Measurements from ENCODE around the gene DGCR8.

The DGCR8 gene

GRCh38 chr22:20039683-20040325 lies 40.2 kb upstream of the DGCR8 start:
- Histone ChIP-seq H3K4me3 (ENCODE audit: low read length) (no peak overlapping the region), H3K27me3 (ENCODE audit: control insufficient read depth, insufficient read depth, low read length) (no peaks in the 10 kb centered on the region), H3K9me3 (ENCODE audit: control insufficient read depth, low read depth, low read length) (no peaks in the 10 kb centered on the region), H3K36me3 (ENCODE audit: control insufficient read depth, low read depth, low read length) (no peaks in the 10 kb centered on the region), H3K9ac (ENCODE audit: low read length) (no peak overlapping the region), H3K4me1 (ENCODE audit: control insufficient read depth, low read depth, low read length) (no peaks in the 10 kb centered on the region), H3K27ac (ENCODE audit: low read length) (no peak overlapping the region)

- Histone ChIP-seq H3K4me1 (ENCODE audit: control insufficient read depth, low read depth, low read length) (no peaks in the 10 kb centered on the region), H3K9me3 (ENCODE audit: control insufficient read depth, low read depth, low read length) (no peaks in the 10 kb centered on the region), H3K9ac (ENCODE audit: low read length) (no peak overlapping the region), H3K27ac (ENCODE audit: low read length) (no peak overlapping the region), H3K4me3 (ENCODE audit: low read length) (no peak overlapping the region), H3K27me3 (ENCODE audit: control insufficient read depth, insufficient read depth, low read length) (no peaks in the 10 kb centered on the region), H3K36me3 (ENCODE audit: control insufficient read depth, low read depth, low read length) (no peaks in the 10 kb centered on the region)
These were observed 39.5 kb upstream of the DGCR8 start for GRCh38 chr22:20040327-20041200.

- no peaks in the 10 kb centered on the region for H3K27me3 ChIP-seq (ENCODE audit: control insufficient read depth, insufficient read depth, low read length)
- H3K27ac ChIP-seq (ENCODE audit: low read length) = no peak overlapping the region
- no peaks in the 10 kb centered on the region for H3K36me3 ChIP-seq (ENCODE audit: control insufficient read depth, low read depth, low read length)
- H3K9ac ChIP-seq (ENCODE audit: low read length) = no peak overlapping the region
- H3K4me3 ChIP-seq (ENCODE audit: low read length) = no peak overlapping the region
- no peaks in the 10 kb centered on the region for H3K4me1 ChIP-seq (ENCODE audit: control insufficient read depth, low read depth, low read length)
- H3K9me3 ChIP-seq (ENCODE audit: control insufficient read depth, low read depth, low read length) = no peaks in the 10 kb centered on the region
These were observed 36.7 kb upstream of the DGCR8 start for GRCh38 chr22:20043057-20043996.

- Histone ChIP-seq H3K27me3 (ENCODE audit: control insufficient read depth, insufficient read depth, low read length) (no peaks in the 10 kb centered on the region), H3K9me3 (ENCODE audit: control insufficient read depth, low read depth, low read length) (no peaks in the 10 kb centered on the region), H3K4me1 (ENCODE audit: control insufficient read depth, low read depth, low read length) (no peaks in the 10 kb centered on the region), H3K9ac (ENCODE audit: low read length) (no peak overlapping the region), H3K27ac (ENCODE audit: low read length) (no peak overlapping the region), H3K36me3 (ENCODE audit: control insufficient read depth, low read depth, low read length) (no peaks in the 10 kb centered on the region), H3K4me3 (ENCODE audit: low read length) (no peak overlapping the region)
These were observed 36.1 kb upstream of the DGCR8 start for GRCh38 chr22:20043997-20044342.

- H3K9me3 ChIP-seq (ENCODE audit: control insufficient read depth, low read depth, low read length) = no peaks in the 10 kb centered on the region
- no peak overlapping the region for H3K4me3 ChIP-seq (ENCODE audit: low read length)
- H3K27me3 ChIP-seq (ENCODE audit: control insufficient read depth, insufficient read depth, low read length) = no peaks in the 10 kb centered on the region
- no peak overlapping the region for H3K27ac ChIP-seq (ENCODE audit: low read length)
- H3K36me3 ChIP-seq (ENCODE audit: control insufficient read depth, low read depth, low read length) = no peaks in the 10 kb centered on the region
- H3K4me1 ChIP-seq (ENCODE audit: control insufficient read depth, low read depth, low read length) = no peaks in the 10 kb centered on the region
- no peak overlapping the region for H3K9ac ChIP-seq (ENCODE audit: low read length)
These were observed 35.4 kb upstream of the DGCR8 start for GRCh38 chr22:20044495-20045151.

GRCh38 chr22:20046730-20047129 lies 33.3 kb upstream of the DGCR8 start:
- H3K36me3 ChIP-seq (ENCODE audit: control insufficient read depth, low read depth, low read length) = no peaks in the 10 kb centered on the region
- no peak overlapping the region for H3K4me3 ChIP-seq (ENCODE audit: low read length)
- H3K9me3 ChIP-seq (ENCODE audit: control insufficient read depth, low read depth, low read length) = no peaks in the 10 kb centered on the region
- H3K27ac ChIP-seq (ENCODE audit: low read length) = no peak overlapping the region
- no peaks in the 10 kb centered on the region for H3K4me1 ChIP-seq (ENCODE audit: control insufficient read depth, low read depth, low read length)
- no peak overlapping the region for H3K9ac ChIP-seq (ENCODE audit: low read length)
- no peaks in the 10 kb centered on the region for H3K27me3 ChIP-seq (ENCODE audit: control insufficient read depth, insufficient read depth, low read length)

DNA sequence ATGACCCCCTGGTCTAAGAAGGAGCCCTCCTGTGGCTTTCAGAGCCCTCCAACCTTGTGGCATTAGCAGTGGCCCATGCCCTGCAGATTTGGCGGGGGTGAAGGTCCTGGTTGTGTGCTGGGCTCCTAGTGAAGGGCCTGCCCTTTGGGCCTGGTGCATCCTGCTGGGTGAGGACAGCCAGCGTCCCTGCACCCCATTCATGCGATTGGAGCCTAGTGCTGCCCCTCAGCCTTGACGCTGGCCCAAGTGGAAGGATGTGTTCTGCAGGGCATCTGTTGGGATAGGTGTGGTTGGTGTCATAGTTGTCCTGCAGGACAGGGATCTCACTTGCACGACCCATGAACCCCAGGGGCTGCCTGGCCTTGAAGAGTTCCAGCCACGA lies 28.1 kb upstream of the DGCR8 start:
- H3K36me3 ChIP-seq (ENCODE audit: control insufficient read depth, low read depth, low read length) = no peaks in the 10 kb centered on the region
- H3K27ac ChIP-seq (ENCODE audit: low read length) = no peak overlapping the region
- H3K9me3 ChIP-seq (ENCODE audit: control insufficient read depth, low read depth, low read length) = no peaks in the 10 kb centered on the region
- H3K4me3 ChIP-seq (ENCODE audit: low read length) = no peak overlapping the region
- no peak overlapping the region for H3K9ac ChIP-seq (ENCODE audit: low read length)
- no peaks in the 10 kb centered on the region for H3K27me3 ChIP-seq (ENCODE audit: control insufficient read depth, insufficient read depth, low read length)
- H3K4me1 ChIP-seq (ENCODE audit: control insufficient read depth, low read depth, low read length) = no peaks in the 10 kb centered on the region

DNA sequence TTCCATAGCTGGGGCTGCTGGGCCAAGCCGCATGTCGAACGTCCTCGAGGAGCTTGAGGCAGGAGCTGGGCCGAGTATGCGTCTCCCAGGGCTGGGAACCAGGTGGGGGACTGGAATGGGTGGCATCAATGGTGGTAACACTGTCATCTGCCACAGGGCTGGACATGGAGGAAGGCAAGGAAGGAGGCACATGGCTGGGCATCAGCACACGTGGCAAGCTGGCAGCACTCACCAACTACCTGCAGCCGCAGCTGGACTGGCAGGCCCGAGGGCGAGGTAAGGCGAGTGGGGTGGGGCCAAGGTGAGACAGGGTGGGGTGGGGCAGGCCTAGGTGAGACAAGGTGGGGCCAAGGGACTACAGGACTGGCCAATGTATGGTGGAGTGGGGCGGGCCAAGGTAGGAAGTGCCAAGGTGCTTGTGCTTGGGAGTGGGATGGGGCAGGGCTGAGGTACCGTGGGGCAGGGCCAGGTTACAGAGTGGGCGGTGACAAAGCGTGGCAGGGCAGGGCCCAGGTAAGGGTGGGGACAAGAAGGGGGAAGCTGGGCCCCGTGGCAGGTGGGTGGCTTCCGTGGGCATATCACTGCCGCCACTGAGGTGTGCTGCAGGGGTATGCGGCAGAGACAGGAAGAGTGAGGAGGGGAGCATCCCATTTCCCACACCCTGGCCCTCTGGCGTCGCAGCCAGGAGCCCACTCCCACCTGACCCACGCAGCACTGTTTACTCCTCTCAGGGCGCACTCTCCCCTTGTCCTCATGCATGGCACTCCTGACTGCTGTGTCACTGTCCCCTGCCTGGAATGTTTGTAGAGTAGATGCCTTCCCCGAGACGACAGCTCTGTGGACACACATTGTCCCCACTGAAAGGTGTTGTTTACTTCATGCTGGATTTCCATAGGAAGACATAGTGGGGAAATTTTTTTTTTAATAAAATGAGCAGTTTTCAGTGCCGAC lies 27.5 kb upstream of the DGCR8 start:
- Histone ChIP-seq H3K27me3 (ENCODE audit: control insufficient read depth, insufficient read depth, low read length) (no peaks in the 10 kb centered on the region), H3K9me3 (ENCODE audit: control insufficient read depth, low read depth, low read length) (no peaks in the 10 kb centered on the region), H3K9ac (ENCODE audit: low read length) (no peak overlapping the region)

DNA sequence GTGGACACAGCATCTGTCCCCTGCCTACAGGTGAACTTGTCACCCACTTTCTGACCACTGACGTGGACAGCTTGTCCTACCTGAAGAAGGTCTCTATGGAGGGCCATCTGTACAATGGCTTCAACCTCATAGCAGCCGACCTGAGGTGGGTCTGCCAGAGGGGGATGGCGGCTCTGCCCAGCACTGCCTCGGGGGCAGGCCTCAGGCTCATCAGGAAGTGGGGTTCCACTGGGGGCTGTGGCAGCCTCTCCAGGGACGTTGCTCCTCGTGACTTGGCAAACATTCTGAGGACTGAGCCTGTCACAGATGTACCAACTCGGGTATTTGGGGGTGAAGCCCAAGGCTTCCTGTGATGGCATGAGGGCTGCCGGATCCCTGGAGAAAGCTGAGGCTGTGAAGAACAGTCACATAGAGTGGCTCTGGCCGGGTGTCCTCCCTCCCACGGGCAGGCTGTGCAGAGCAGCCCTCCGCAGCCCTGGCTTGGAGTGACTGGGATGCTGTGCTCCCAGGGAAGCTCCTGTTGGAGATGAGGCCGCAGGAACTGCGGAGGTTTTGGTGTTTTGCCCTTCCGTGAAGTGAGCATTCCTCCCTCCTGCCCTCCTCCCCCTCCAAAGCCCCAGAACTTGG lies 26.5 kb upstream of the DGCR8 start:
- Histone ChIP-seq H3K4me1 (ENCODE audit: control insufficient read depth, low read depth, low read length) (no peaks in the 10 kb centered on the region), H3K9ac (ENCODE audit: low read length) (no peak overlapping the region), H3K9me3 (ENCODE audit: control insufficient read depth, low read depth, low read length) (no peaks in the 10 kb centered on the region), H3K27me3 (ENCODE audit: control insufficient read depth, insufficient read depth, low read length) (no peaks in the 10 kb centered on the region), H3K36me3 (ENCODE audit: control insufficient read depth, low read depth, low read length) (no peaks in the 10 kb centered on the region), H3K27ac (ENCODE audit: low read length) (no peak overlapping the region), H3K4me3 (ENCODE audit: low read length) (no peak overlapping the region)

More for the DNA sequence above, 27.5 kb upstream of the DGCR8 start:
- no peak overlapping the region for H3K27ac ChIP-seq (ENCODE audit: low read length)
- no peaks in the 10 kb centered on the region for H3K36me3 ChIP-seq (ENCODE audit: control insufficient read depth, low read depth, low read length)
- H3K4me1 ChIP-seq (ENCODE audit: control insufficient read depth, low read depth, low read length) = no peaks in the 10 kb centered on the region
- H3K4me3 ChIP-seq (ENCODE audit: low read length) = no peak overlapping the region

DNA sequence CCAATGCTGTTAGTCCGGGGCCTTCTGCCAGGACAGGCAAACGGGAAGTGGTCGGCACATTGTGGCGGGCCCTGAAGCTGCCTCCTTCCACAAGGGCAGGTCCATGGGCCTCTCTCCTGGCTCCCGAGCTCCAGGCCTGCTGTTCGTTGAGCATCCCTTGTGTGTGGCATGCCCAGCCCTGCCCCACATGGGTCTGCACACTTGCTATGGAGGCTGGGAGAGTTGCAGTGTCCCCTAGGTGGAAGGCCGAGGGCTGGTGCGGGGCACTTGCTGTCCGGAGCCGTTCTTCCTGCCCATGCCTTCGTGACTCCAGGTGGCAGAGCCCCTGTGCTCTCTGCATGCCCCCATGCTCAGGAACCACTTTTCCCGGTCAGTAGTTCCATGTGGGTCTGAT lies 26.0 kb upstream of the DGCR8 start:
- Histone ChIP-seq H3K27ac (ENCODE audit: low read length) (no peak overlapping the region), H3K36me3 (ENCODE audit: control insufficient read depth, low read depth, low read length) (no peaks in the 10 kb centered on the region), H3K4me3 (ENCODE audit: low read length) (no peak overlapping the region)

More for the DNA sequence above, 26.0 kb upstream of the DGCR8 start:
- Histone ChIP-seq H3K9me3 (ENCODE audit: control insufficient read depth, low read depth, low read length) (no peaks in the 10 kb centered on the region), H3K27me3 (ENCODE audit: control insufficient read depth, insufficient read depth, low read length) (no peaks in the 10 kb centered on the region), H3K4me1 (ENCODE audit: control insufficient read depth, low read depth, low read length) (no peaks in the 10 kb centered on the region), H3K9ac (ENCODE audit: low read length) (no peak overlapping the region)
